ENCODE data around the gene C12orf56. TPM values are rescaled to one million over a fixed set of nuclear protein-coding genes. Genes with fewer than 3 reads are reported as not detected.
"Not testable (repeated sequence)": the region's sequence is repeated elsewhere in the genome, so short reads cannot be mapped to it uniquely, and the experiment has no call there.

Gene C12orf56

GRCh38 chr12:64217643-64218042 lies 172.9 kb downstream of the C12orf56 start:
- H3K4me3 ChIP-seq (ENCODE audit: insufficient read depth in 1 of 2, low read depth in 1 of 2, low read length in 2 of 2); H3K23ac ChIP-seq (ENCODE audit: low read length in 2 of 2); H3K4me2 ChIP-seq (ENCODE audit: low read length, poor library complexity, severe bottlenecking); H3K4ac ChIP-seq (ENCODE audit: low read depth in 1 of 2, low read length in 2 of 2); H2BK5ac ChIP-seq (ENCODE audit: low read depth, low read length, poor library complexity, severe bottlenecking); H3K79me1 ChIP-seq (replicated peaks; ENCODE audit: low read length, poor library complexity, severe bottlenecking); H3K18ac ChIP-seq (ENCODE audit: low read depth in 1 of 2, low read length in 2 of 2); H2AK5ac ChIP-seq (ENCODE audit: low read length, severe bottlenecking); H3K9me3 ChIP-seq (ENCODE audit: control insufficient read depth, low read length); H2BK120ac ChIP-seq (ENCODE audit: low read depth, low read length); H2BK12ac ChIP-seq (ENCODE audit: low read length in 2 of 2); H2BK15ac ChIP-seq (ENCODE audit: low read depth, poor library complexity, severe bottlenecking); H3K27me3 ChIP-seq (ENCODE audit: control insufficient read depth in 1 of 2, insufficient read depth in 1 of 2, low read length in 2 of 2); DNase-seq; H3K27ac ChIP-seq (ENCODE audit: low read length, poor library complexity, severe bottlenecking); H4K8ac ChIP-seq (ENCODE audit: low read length); H2AFZ ChIP-seq (ENCODE audit: low read depth, low read length); H3K9ac ChIP-seq (ENCODE audit: low read length); H3K14ac ChIP-seq (ENCODE audit: low read length in 2 of 2); H4K91ac ChIP-seq (ENCODE audit: low read length); H3K4me1 ChIP-seq (ENCODE audit: control insufficient read depth, insufficient read depth, low read depth, low read length): not testable (repeated sequence)
- peaks cover 0 to 28% of the 10 kb centered on the region in 2 experiments for H3K36me3 ChIP-seq (ENCODE audit: control insufficient read depth in 1 of 2, insufficient read depth in 2 of 2, low read depth in 1 of 2, low read length in 2 of 2)
- 97% methylated on average over 7 of the region's 7 CpGs for WGBS

- Histone ChIP-seq H2AK5ac (ENCODE audit: low read length, severe bottlenecking) (no peak overlapping the region), H2BK5ac (ENCODE audit: low read depth, low read length, poor library complexity, severe bottlenecking) (no peak overlapping the region), H3K27ac (ENCODE audit: low read length, poor library complexity, severe bottlenecking) (no peak overlapping the region), H2AFZ (ENCODE audit: low read depth, low read length) (no peak overlapping the region), H3K4me3 (ENCODE audit: insufficient read depth in 1 of 2, low read depth in 1 of 2, low read length in 2 of 2) (no peak overlapping the region), H2BK15ac (ENCODE audit: low read depth, poor library complexity, severe bottlenecking) (no peak overlapping the region), H3K4me1 (ENCODE audit: control insufficient read depth, insufficient read depth, low read depth, low read length) (peaks cover 1% of the 10 kb centered on the region), H3K4ac (ENCODE audit: low read depth in 1 of 2, low read length in 2 of 2) (no peak overlapping the region), H3K36me3 (ENCODE audit: control insufficient read depth in 1 of 2, insufficient read depth in 2 of 2, low read depth in 1 of 2, low read length in 2 of 2) (peaks cover 0 to 38% of the 10 kb centered on the region in 2 experiments), H3K27me3 (ENCODE audit: control insufficient read depth in 1 of 2, insufficient read depth in 1 of 2, low read length in 2 of 2) (no peaks in the 10 kb centered on the region), H3K79me1 (replicated peaks; ENCODE audit: low read length, poor library complexity, severe bottlenecking) (peaks cover 2% of the 10 kb centered on the region), H3K18ac (ENCODE audit: low read depth in 1 of 2, low read length in 2 of 2) (no peak overlapping the region), H3K9me3 (ENCODE audit: control insufficient read depth, low read length) (no peaks in the 10 kb centered on the region), H3K9ac (ENCODE audit: low read length) (no peak overlapping the region), H4K8ac (ENCODE audit: low read length) (no peak overlapping the region), H4K91ac (ENCODE audit: low read length) (no peak overlapping the region), H2BK120ac (ENCODE audit: low read depth, low read length) (no peak overlapping the region), H2BK12ac (ENCODE audit: low read length in 2 of 2) (no peak overlapping the region), H3K23ac (ENCODE audit: low read length in 2 of 2) (no peak overlapping the region), H3K4me2 (ENCODE audit: low read length, poor library complexity, severe bottlenecking) (no peak overlapping the region), H3K14ac (ENCODE audit: low read length in 2 of 2) (no peak overlapping the region)
- DNase-seq: no peak
Observed at GRCh38 chr12:64216239-64216638, 174.3 kb downstream of the C12orf56 start.

Small RNA genes within 50 kb of the gene (small RNA-seq; reads per million reads assigned to genes)
- not detected for gene RF01210 (ENCODE audit: low read depth)
- not detected for gene RNU5A-7P (ENCODE audit: low read depth)

Measured in mesenchymal stem cell (in vitro differentiated cells and primary cell).